ENCODE data around the gene CARMIL1. TPM values are rescaled to one million over a fixed set of nuclear protein-coding genes. Genes with fewer than 3 reads are reported as not detected.

Gene CARMIL1
- polyA plus RNA-seq, 1 of the 3 experiments (the other 2 are of a cell fraction): 1.7 TPM

- Histone ChIP-seq H2AFZ (ENCODE audit: low read depth) (no peak overlapping the region), H3K27me3 (ENCODE audit: insufficient read depth) (no peaks in the 10 kb centered on the region; the same call in 1 of the 2 replicates), H3K36me3 (replicated peaks in 1 of 2; ENCODE audit: control insufficient read depth in 1 of 2, insufficient read depth in 2 of 2, low read length in 1 of 2) (no peaks in the 10 kb centered on the region), H3K4me1 (ENCODE audit: control insufficient read depth in 1 of 2, insufficient read depth in 2 of 2, low read depth in 1 of 2, low read length in 1 of 2) (peaks cover 0 to 16% of the 10 kb centered on the region in 2 experiments; a peak in 2 of 4 replicates), H4K20me1 (ENCODE audit: insufficient read depth) (no peaks in the 10 kb centered on the region), H3K4me2 (no peak overlapping the region), H3F3A (replicated peaks; ENCODE audit: insufficient read depth) (no peaks in the 10 kb centered on the region), H3K79me2 (ENCODE audit: insufficient read depth) (no peaks in the 10 kb centered on the region), H3K4me3 (ENCODE audit: low read depth in 2 of 2, low read length in 1 of 2) (no peak overlapping the region), H3K9me3 (no peaks in the 10 kb centered on the region), H3K9ac (no peak overlapping the region), H3K27ac (ENCODE audit: low read depth in 2 of 2, low read length in 1 of 2) (no peak overlapping the region), H3K9me2 (no peaks in the 10 kb centered on the region)
- 45% methylated on average over 4 of the region's 4 CpGs for WGBS (ENCODE audit: low lambda C conversion rate)
- TF ChIP-seq GABPA (IDR thresholded peaks at IDR 0.05; ENCODE audit: low read depth) (no peak), EZH2phosphoT487 (IDR thresholded peaks at IDR 0.05; ENCODE audit: borderline replicate concordance, low read depth) (no peak), TCF12 (IDR thresholded peaks at IDR 0.05) (no peak), ELF1 (IDR thresholded peaks at IDR 0.05) (no peak), IRF3 (IDR thresholded peaks at IDR 0.05; ENCODE audit: low read depth, low read length) (no peak), RCOR1 (IDR thresholded peaks at IDR 0.05; ENCODE audit: low read length) (no peak), YY1 (IDR thresholded peaks at IDR 0.05; ENCODE audit: low read depth) (no peak), USF2 (IDR thresholded peaks at IDR 0.05; ENCODE audit: borderline replicate concordance, low read depth, low read length) (no peak), CTCF (IDR thresholded peaks at IDR 0.05) (no peak), FOXM1 (IDR thresholded peaks at IDR 0.05; ENCODE audit: low read depth) (no peak), RXRA (IDR thresholded peaks at IDR 0.05; ENCODE audit: borderline replicate concordance, low read depth) (no peak), SIN3A (IDR thresholded peaks at IDR 0.05; ENCODE audit: borderline replicate concordance, low read depth, low read length) (no peak), FOXJ3 (CRISPR knock-in tag; IDR thresholded peaks at IDR 0.05) (no peak), TEAD4 (IDR thresholded peaks at IDR 0.05; ENCODE audit: borderline replicate concordance, insufficient read depth) (no peak)
- no peak for DNase-seq
- POLR2A ChIA-PET: no interaction called here
- CTCF ChIA-PET: interaction anchor here (1.3 kb wide), 1 partner anchor 15 kb away, joined by 3 read pairs; no protein-coding TSS in a partner anchor
Measured at GRCh38 chr6:25640891-25641290, 361.7 kb downstream of the CARMIL1 start.

GRCh38 chr6:25641377-25641776, 362.2 kb downstream of the CARMIL1 start:
- 39% methylated on average over 5 of the region's 5 CpGs for WGBS (ENCODE audit: low lambda C conversion rate)
- ChIA-PET POLR2A (no interaction called here), CTCF (interaction anchor here (0.5 to 1.5 kb wide), 4 partner anchors 14 to 570 kb away, joined by 3 read pairs; no protein-coding TSS in a partner anchor)
- no peaks in the 10 kb centered on the region for H3K9me3 ChIP-seq
- no peak overlapping the region for H3K4me3 ChIP-seq (ENCODE audit: low read depth in 2 of 2, low read length in 1 of 2)
- H3K4me2 ChIP-seq: no peak overlapping the region
- no peak overlapping the region for H3K9ac ChIP-seq
- no peak overlapping the region for H2AFZ ChIP-seq (ENCODE audit: low read depth)
- no peak overlapping the region for H3K27ac ChIP-seq (ENCODE audit: low read depth in 2 of 2, low read length in 1 of 2)
- H3K79me2 ChIP-seq (ENCODE audit: insufficient read depth): no peaks in the 10 kb centered on the region
- H3F3A ChIP-seq (replicated peaks; ENCODE audit: insufficient read depth): no peaks in the 10 kb centered on the region
- TF ChIP-seq YY1 (IDR thresholded peaks at IDR 0.05; ENCODE audit: low read depth) (no peak), FOXJ3 (CRISPR knock-in tag; IDR thresholded peaks at IDR 0.05) (no peak), POLR2AphosphoS5 (IDR thresholded peaks at IDR 0.05; ENCODE audit: low read depth, low read length) (no peak), USF1 (IDR thresholded peaks at IDR 0.05; ENCODE audit: borderline replicate concordance, low read depth) (no peak), RXRA (IDR thresholded peaks at IDR 0.05; ENCODE audit: borderline replicate concordance, low read depth) (no peak), ZBTB33 (IDR thresholded peaks at IDR 0.05; ENCODE audit: borderline replicate concordance, low read depth) (no peak)
- peaks cover 0 to 14% of the 10 kb centered on the region in 2 experiments; a peak in 2 of 4 replicates for H3K4me1 ChIP-seq (ENCODE audit: control insufficient read depth in 1 of 2, insufficient read depth in 2 of 2, low read depth in 1 of 2, low read length in 1 of 2)
- no peak for DNase-seq
- H4K20me1 ChIP-seq (ENCODE audit: insufficient read depth): no peaks in the 10 kb centered on the region
- H3K27me3 ChIP-seq (ENCODE audit: insufficient read depth): no peaks in the 10 kb centered on the region; the same call in 1 of the 2 replicates
- H3K9me2 ChIP-seq: no peaks in the 10 kb centered on the region
- no peaks in the 10 kb centered on the region for H3K36me3 ChIP-seq (replicated peaks in 1 of 2; ENCODE audit: control insufficient read depth in 1 of 2, insufficient read depth in 2 of 2, low read length in 1 of 2)
